ENCODE measurements around the gene PARD6A. TPM values are rescaled to one million over a fixed set of nuclear protein-coding genes. Genes with fewer than 3 reads are reported as not detected.

PARD6A gene
- total and polyA plus RNA-seq, 7 donors: 4.9 to 11.0 (median 6.8) TPM

DNA sequence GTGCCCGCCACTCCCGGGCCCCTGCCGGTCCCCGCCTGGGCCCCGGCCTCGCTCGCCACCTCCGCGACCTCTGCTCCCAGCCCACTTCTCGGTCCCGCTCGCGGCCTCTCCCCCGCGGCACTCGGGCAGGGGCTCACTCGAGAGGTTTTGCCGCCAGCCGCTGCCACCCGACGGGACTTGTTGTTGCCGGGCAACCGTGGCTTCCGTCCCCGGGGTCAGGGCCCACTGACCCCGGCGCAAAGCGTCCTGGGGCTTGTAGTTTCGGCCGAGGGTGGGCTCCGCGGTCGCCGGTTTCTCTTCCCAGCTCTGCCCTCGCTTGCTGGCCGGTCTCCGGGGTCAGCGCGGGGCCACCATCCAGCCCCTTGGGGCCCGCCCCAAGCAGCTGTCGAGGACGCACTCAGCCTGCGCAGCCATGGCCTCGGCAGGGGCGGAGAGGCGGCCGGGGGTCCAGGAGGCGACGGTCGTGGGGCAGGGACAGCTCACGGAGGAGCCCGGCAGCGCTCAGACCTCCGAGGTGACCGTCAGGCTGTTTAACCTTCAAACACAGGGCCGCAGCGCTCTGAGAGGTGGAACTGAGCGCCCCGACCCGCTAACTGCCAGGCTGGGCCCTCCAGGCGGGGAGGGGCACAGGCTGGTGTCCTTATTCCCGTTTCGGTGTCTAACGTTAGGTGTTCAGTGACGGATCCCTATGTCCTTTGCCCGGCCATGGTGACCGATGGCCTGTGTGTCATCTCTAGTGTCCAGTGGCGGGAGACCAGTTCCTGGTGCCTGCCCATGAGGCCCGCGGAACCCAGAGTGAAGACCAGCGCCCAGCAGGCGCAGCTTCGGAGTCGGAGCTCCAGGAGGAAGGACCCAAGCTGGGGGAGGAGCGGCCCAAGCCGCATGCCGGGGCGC is 6.0 kb downstream of the PARD6A start, which contains the start of the genes C16orf86 and ENKD1:
Gene C16orf86 (plus strand): TSS at position 256 of the 894 bp plus-strand sequence. CDS start 157 bp downstream, at position 413.
Gene ENKD1 (minus strand): TSS at position 192 of the 894 bp plus-strand sequence. CDS start 308 bp downstream, outside the sequence.
- peaks cover 14% of the 10 kb centered on the region for H3K4me1 ChIP-seq
- DNase-seq (peak; percentile 88 to 93), ATAC-seq (peak; percentile 69 to 81 (median 76))
- intact Hi-C loops (cut with DNase I): loop anchor here (2.0 to 5.0 kb wide), 3 partner anchors 50 to 146 kb away; partner anchors contain the start of gene GFOD2 (in 1 of the 2)
- no peaks in the 10 kb centered on the region for H3K9me3 ChIP-seq
- peaks cover 0 to 28% of the 10 kb centered on the region in 2 donors for H3K36me3 ChIP-seq (ENCODE audit: insufficient read depth in 1 of 2, low read depth in 1 of 2)
- 5 to 10% (median 6%) methylated on average over 54 to 78 of the region's 78 CpGs for WGBS, 3 donors
- H3K4me3 ChIP-seq: peak within 1 kb of the TSS; percentile 88
- TF ChIP-seq, protein P1, sequence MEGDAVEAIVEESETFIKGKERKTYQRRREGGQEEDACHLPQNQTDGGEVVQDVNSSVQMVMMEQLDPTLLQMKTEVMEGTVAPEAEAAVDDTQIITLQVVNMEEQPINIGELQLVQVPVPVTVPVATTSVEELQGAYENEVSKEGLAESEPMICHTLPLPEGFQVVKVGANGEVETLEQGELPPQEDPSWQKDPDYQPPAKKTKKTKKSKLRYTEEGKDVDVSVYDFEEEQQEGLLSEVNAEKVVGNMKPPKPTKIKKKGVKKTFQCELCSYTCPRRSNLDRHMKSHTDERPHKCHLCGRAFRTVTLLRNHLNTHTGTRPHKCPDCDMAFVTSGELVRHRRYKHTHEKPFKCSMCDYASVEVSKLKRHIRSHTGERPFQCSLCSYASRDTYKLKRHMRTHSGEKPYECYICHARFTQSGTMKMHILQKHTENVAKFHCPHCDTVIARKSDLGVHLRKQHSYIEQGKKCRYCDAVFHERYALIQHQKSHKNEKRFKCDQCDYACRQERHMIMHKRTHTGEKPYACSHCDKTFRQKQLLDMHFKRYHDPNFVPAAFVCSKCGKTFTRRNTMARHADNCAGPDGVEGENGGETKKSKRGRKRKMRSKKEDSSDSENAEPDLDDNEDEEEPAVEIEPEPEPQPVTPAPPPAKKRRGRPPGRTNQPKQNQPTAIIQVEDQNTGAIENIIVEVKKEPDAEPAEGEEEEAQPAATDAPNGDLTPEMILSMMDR (IDR thresholded peaks at IDR 0.05): no peak
- H3K27ac ChIP-seq: peak within 1 kb of the TSS; percentile 90
- no peaks in the 10 kb centered on the region for H3K27me3 ChIP-seq (ENCODE audit: insufficient read depth in 3 of 3, low read length in 2 of 3)

DNA sequence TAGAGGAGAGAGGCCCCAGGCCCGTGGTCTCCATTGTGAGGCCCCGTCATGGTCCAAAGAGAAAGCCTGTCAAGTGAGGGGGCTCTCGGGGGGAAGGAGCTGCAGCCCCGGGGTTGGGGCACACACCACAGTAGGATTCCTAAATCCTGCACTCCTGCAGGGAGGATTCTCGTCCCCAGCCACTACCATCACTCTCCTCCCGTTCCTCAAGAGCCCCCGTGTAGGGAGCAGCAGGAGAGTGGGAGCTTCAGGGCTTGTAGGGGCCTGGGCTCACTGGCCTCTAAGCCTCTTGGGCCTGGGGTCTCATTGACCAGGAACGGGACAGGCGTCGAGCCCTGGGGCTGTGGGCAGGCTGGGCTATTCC is 6.7 kb downstream of the PARD6A start:
- DNase-seq: no peak
- WGBS, 3 donors: 13 to 37% (median 21%) methylated on average over 8 to 10 of the region's 10 CpGs
- no peak for ATAC-seq

DNA sequence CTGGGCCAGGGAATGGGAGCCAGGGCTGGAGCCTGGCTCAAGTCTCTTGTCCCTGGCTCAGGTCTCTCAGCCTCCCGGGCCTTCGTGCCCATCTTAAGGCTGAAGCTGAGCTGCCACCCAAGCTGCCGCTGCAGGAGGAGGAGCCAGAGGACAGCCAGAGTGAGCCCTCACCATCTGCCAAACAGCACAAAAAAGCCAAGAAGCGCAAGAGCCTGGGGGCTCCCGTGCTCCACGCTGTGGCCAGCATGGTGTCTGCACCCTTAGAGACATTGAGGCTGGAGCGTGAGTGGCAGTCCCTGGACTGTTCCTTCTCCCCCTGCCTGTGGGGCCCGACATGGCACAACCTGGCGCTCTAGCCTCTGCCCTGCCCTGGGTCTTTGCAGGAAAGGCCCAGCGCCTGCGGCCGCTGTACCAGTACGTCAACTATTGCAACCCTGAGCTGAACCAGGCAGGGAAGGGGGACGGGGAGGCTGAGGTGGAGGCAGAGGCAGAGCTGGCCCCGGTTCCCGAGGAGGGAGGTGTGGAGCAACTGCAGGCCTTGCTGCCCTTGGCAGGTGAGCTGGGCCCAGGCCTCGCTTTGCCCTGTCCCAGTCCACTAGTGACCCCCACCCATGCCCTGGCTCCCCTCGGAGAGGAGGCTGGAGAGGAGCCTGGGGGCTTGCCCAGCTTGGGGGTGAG is 7.2 kb downstream of the PARD6A start:
- peaks cover 0 to 21% of the 10 kb centered on the region in 2 donors for H3K36me3 ChIP-seq (ENCODE audit: insufficient read depth in 1 of 2, low read depth in 1 of 2)
- peak; percentile 88 to 90 (median 90) for ATAC-seq
- H3K4me3 ChIP-seq: peak overlapping the region; percentile 88
- DNase-seq: peak; percentile 87 to 93
- intact Hi-C loops (cut with DNase I): loop anchor here (2.0 to 5.0 kb wide), 3 partner anchors 49 to 147 kb away; partner anchors contain the start of gene GFOD2 (in 1 of the 2)
- H3K4me1 ChIP-seq: peaks cover 17% of the 10 kb centered on the region
- no peaks in the 10 kb centered on the region for H3K9me3 ChIP-seq
- WGBS, 3 donors: 18 to 26% (median 18%) methylated on average over 17 to 18 of the region's 18 CpGs
- no peaks in the 10 kb centered on the region for H3K27me3 ChIP-seq (ENCODE audit: insufficient read depth in 3 of 3, low read length in 2 of 3)
- TF ChIP-seq, protein P1 (IDR thresholded peaks at IDR 0.05): peak; percentile 81
- H3K27ac ChIP-seq: peak overlapping the region; percentile 90

More for the DNA sequence above, 6.7 kb downstream of the PARD6A start:
- H3K36me3 ChIP-seq (ENCODE audit: insufficient read depth in 1 of 2, low read depth in 1 of 2): peaks cover 0 to 26% of the 10 kb centered on the region in 2 donors
- H3K27me3 ChIP-seq (ENCODE audit: insufficient read depth in 3 of 3, low read length in 2 of 3): no peaks in the 10 kb centered on the region
- H3K4me1 ChIP-seq: peaks cover 14% of the 10 kb centered on the region
- peak overlapping the region; percentile 88 for H3K4me3 ChIP-seq
- TF ChIP-seq, protein P1 (IDR thresholded peaks at IDR 0.05): no peak
- no peaks in the 10 kb centered on the region for H3K9me3 ChIP-seq
- H3K27ac ChIP-seq: peak overlapping the region; percentile 90
- intact Hi-C loops (cut with DNase I): loop anchor here (2.0 to 5.0 kb wide), 3 partner anchors 50 to 147 kb away; partner anchors contain the start of gene GFOD2 (in 1 of the 2)

DNA sequence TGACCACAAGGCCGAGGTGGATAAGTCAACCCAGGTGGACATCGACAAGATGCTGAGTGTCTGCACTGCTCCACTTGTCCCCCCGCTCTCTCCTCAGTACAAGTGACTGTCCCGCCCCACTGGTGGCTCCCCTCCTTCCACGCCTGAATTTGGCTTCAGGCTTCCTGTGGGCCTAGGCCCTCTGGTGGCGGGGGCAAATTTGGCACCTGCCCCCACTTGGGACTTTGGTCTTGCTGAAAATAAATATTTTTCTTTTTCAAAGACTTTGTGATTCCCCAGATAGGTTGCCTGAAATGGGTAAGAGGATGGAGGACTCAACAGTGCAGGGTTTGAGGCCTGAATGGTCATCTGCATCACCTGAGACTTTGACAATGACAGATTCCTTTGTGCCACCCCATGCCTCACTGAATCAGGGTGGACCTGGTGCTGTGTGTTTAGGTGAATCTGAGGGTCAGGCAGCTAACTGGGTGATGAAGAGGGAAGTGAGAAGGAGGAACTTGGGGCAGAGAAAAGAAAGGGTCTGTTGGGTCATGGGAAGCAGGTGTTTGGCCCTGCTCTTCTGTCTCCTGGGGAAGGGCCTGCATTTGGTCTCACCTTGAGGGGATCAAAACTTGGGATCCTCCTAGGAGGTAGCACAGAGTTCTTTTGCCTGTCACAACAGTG is 7.9 kb downstream of the PARD6A start:
- Histone ChIP-seq H3K4me1 (peaks cover 23% of the 10 kb centered on the region), H3K9me3 (no peaks in the 10 kb centered on the region), H3K36me3 (ENCODE audit: insufficient read depth in 1 of 2, low read depth in 1 of 2) (peaks cover 0 to 14% of the 10 kb centered on the region in 2 donors), H3K27me3 (ENCODE audit: insufficient read depth in 3 of 3, low read length in 2 of 3) (no peaks in the 10 kb centered on the region), H3K27ac (peak overlapping the region; percentile 31), H3K4me3 (no peak overlapping the region)
- ATAC-seq (peak in 2 of 4 donors; percentile 8 to 18), DNase-seq (no peak)
- intact Hi-C loops (cut with DNase I): loop anchor here (2.0 to 5.0 kb wide), 3 partner anchors 49 to 148 kb away; partner anchors contain the start of gene GFOD2 (in 1 of the 2)
- WGBS, 3 donors: 76 to 88% (median 84%) methylated on average over 6 of the region's 6 CpGs
- TF ChIP-seq, protein P1 (IDR thresholded peaks at IDR 0.05): peak; percentile 33
